Muscle of leg (tissue), 11 donors: ENCODE measurements around the gene EXOC7. TPM values are rescaled to one million over a fixed set of nuclear protein-coding genes. Genes with fewer than 3 reads are reported as not detected.

ENCODE experiments used
- DNase-seq: peaks from one replicate; pipeline ENCODE4 v3.0.0; 2013
- H3K27ac ChIP-seq: one replicate; pipeline ENCODE4 v1.5.1; 2013; ENCODE audit warnings: mild to moderate bottlenecking, low read length, control low read depth
- H3K27me3 ChIP-seq: one replicate; pipeline ENCODE4 v1.6.1; 2013; ENCODE audit warnings: low read length; ENCODE audit not compliant: control insufficient read depth, insufficient read depth
- H3K36me3 ChIP-seq: one replicate; pipeline ENCODE4 v1.6.1; 2013; ENCODE audit warnings: low read length; ENCODE audit not compliant: control insufficient read depth, insufficient read depth
- H3K4me1 ChIP-seq: one replicate; pipeline ENCODE4 v1.6.1; 2013; ENCODE audit warnings: low read length; ENCODE audit not compliant: control insufficient read depth, insufficient read depth
- H3K4me3 ChIP-seq: one replicate; pipeline ENCODE4 v1.5.1; 2013; ENCODE audit warnings: low read length, control low read depth
- H3K9me3 ChIP-seq: replicated peaks from 2 replicates; pipeline ENCODE4 v1.6.1; 2013; ENCODE audit warnings: low read depth, low read length; ENCODE audit not compliant: control insufficient read depth
- WGBS: methylation state at CpG from one replicate; pipeline ENCODE4 v1.1.5; 2013; ENCODE audit warnings: missing lambda C conversion rate; ENCODE audit not compliant: insufficient coverage; 5-methylcytosine and 5-hydroxymethylcytosine counted together
- polyA plus RNA-seq, 8 donors: library from polyadenylated mRNA; unstranded; fragments of 120-200 nt; gene quantifications; one replicate each; pipeline versions ENCODE4 v1.2.1 to v1.2.3, GENCODE V29; 2013; ENCODE audit warnings: inconsistent platforms in 1 of 8, low replicate concordance in 1 of 8; ENCODE audit not compliant: insufficient read length in 8 of 8, insufficient read depth in 1 of 8
- total RNA-seq: library from RNA; stranded (reverse); fragments of 120-200 nt; gene quantifications from one replicate; pipeline ENCODE4 v1.2.4, GENCODE V29; 2013

The EXOC7 gene
- total and polyA plus RNA-seq, 9 donors, result 62.3 to 87.7 (median 78.9) TPM

DNA sequence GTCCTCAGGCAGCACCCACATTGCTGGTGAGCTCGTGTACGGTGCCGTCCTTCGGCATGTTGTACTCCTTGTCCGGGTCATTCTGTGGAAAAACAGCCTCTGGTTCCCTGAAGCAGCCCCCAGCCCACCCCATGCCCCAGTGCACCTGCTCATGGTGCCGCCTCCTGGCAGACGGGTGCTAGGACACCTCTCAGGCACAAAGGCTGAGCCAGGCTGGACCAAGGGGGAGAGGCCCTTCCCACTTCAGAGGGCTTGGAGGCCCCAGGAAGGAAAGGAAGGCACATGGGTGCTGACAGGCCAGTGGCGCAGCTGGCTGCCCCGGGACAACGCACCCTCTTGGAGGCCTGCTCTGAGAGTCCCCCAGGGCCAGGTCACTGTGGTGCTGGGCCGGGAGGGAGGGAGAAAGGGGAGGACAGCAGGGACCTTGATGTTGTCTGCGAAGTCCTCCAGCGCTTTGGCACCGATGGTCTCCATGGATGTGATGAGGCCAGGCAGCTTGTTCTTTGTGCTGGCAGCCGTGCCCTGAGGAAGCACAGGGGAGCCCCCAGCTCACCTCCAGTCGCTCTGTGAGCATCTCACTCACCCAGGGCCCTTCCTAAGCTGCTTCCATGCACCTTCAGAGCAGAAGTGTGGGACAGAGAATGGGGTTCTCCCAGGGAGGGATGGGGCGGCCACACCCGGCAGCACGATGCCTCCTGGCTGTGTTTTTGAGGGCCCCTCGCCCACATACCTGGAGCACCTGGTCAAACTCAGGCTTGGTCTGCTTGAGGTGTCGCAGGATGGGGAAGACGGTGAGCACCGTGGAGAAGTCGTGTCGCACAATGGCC lies 15.3 kb downstream of the EXOC7 start:
- DNase-seq, result no peak
- H3K27me3 ChIP-seq, result no peaks in the 10 kb centered on the region
- no peak overlapping the region for H3K27ac ChIP-seq
- no peak overlapping the region for H3K4me3 ChIP-seq
- WGBS, result 92% methylated on average over 18 of the region's 25 CpGs
- H3K36me3 ChIP-seq, result peaks cover 96% of the 10 kb centered on the region
- no peaks in the 10 kb centered on the region for H3K4me1 ChIP-seq
- no peaks in the 10 kb centered on the region for H3K9me3 ChIP-seq

DNA sequence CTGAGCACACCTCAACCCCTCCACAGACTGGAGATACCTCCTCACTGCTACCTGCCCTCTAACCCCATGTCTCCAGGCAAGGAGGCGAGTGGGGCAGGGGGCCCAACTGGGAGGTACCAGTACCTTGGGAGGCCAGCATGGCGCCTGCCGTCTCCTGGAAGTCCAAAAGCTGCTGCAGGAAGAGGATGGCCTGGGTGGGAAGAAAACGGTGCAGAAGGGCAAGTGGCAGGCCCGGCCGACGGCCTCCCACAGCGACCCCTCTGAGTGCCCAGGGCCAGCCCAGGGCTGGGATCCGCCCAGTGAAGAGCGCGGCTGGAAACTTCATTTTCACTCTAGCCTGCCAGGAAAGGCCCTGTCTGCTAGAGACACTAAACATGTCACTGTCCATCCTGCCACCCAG lies 16.1 kb downstream of the EXOC7 start:
- Histone ChIP-seq H3K4me3 (no peak overlapping the region), H3K27me3 (no peaks in the 10 kb centered on the region), H3K4me1 (no peaks in the 10 kb centered on the region), H3K9me3 (no peaks in the 10 kb centered on the region), H3K27ac (no peak overlapping the region), H3K36me3 (peaks cover 96% of the 10 kb centered on the region)
- WGBS, result 85% methylated on average over 8 of the region's 11 CpGs
- DNase-seq, result no peak

DNA sequence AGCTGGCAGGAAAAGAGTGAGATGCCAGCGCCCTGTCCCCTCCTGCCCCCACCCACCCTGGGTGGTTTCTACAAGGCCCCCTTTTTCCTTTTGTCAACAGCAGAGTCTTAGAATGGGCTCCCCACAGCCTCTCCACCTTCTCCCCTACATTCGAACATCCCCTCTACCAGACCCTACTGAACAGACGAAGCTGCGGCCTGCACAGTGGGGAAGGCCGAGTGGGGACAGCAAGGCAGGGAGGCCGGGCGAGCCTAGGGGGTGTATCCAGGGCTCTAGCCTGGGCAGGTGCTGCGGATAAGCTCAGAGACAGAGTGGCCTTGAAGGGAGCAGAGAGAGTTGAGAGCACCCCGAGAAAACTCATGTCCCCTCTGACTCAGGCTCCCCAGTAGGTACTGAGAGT lies 17.2 kb downstream of the EXOC7 start:
- DNase-seq, result no peak
- no peaks in the 10 kb centered on the region for H3K27me3 ChIP-seq
- H3K27ac ChIP-seq, result no peak overlapping the region
- H3K9me3 ChIP-seq, result no peaks in the 10 kb centered on the region
- H3K36me3 ChIP-seq, result peaks cover 93% of the 10 kb centered on the region
- 98% methylated on average over 6 of the region's 9 CpGs for WGBS
- H3K4me3 ChIP-seq, result no peak overlapping the region
- no peaks in the 10 kb centered on the region for H3K4me1 ChIP-seq

DNA sequence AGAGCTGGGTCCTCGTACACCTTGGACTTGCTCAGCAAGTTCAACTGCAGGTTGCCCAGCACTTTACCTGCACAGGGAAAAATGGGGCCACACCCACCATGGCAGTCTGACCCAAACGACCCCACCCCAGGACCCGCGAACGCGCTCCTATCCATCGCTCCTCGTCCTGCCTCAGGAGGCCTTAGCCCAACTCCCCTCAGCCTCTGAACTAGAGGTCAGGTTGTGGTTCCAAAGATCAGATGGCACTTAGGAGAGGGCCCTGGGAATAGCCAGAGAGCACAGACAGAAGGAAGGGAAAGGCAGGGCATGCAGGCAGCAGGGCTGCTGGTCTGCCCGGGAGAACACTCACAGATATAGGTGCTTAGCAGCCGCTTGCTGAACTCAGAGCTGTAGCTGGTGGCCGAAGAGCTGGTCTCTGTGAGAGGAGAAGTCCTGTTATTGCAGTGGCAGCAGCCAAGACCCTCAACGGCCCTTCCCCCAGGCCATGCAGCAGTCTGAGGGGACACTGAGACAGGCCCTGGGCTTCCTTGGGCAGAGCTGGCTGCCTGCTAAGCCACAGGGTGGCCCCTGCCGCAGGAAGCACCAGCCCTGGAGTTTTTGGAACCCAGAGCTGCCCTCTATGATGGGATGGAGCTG lies 17.7 kb downstream of the EXOC7 start:
- WGBS, result 94% methylated on average over 12 of the region's 13 CpGs
- H3K27ac ChIP-seq, result no peak overlapping the region
- no peaks in the 10 kb centered on the region for H3K4me1 ChIP-seq
- H3K27me3 ChIP-seq, result no peaks in the 10 kb centered on the region
- H3K4me3 ChIP-seq, result no peak overlapping the region
- H3K9me3 ChIP-seq, result no peaks in the 10 kb centered on the region
- DNase-seq, result no peak
- H3K36me3 ChIP-seq, result peaks cover 87% of the 10 kb centered on the region

GRCh38 chr17:76085066-76085730 lies 18.4 kb downstream of the EXOC7 start:
- Histone ChIP-seq H3K4me3 (no peak overlapping the region), H3K27me3 (peaks cover 5% of the 10 kb centered on the region), H3K4me1 (peaks cover 6% of the 10 kb centered on the region), H3K9me3 (no peaks in the 10 kb centered on the region), H3K27ac (no peak overlapping the region), H3K36me3 (peaks cover 81% of the 10 kb centered on the region)
- no peak for DNase-seq
- WGBS, result 86% methylated on average over 10 of the region's 17 CpGs

DNA sequence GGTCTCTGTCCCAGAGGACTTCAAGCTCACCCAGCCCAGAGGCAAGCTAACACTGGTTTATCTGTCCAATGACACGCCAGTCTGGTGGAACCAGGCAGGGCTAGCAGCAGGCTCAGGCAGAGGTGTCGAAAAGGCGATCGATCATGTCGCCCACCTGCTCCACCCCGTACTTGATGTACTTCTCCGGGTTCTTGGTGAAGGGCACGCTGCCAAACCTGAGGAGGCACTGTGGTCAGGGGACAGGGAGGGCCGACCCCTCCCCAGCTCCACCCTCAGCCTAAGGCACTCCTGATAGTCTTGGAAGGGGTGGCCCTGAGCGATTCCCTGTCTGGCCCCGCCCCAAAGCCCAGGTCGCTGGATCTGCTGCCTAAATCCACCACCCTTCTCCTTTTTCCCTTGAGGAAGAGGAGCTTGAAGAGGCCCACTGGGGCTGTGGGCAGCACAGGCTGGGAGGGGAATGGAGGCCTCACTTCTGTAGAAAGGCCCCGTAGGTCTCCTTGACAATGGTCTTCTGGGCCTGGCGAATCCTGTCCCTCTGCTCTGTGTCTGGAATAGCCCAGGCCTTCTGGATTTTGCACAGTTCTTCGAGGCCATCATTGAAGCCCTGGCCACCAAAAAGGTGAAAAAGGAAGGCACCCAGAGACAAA lies 19.9 kb downstream of the EXOC7 start:
- peaks cover 21% of the 10 kb centered on the region for H3K27me3 ChIP-seq
- no peak overlapping the region for H3K27ac ChIP-seq
- H3K4me3 ChIP-seq, result no peak overlapping the region
- peaks cover 65% of the 10 kb centered on the region for H3K36me3 ChIP-seq
- 88% methylated on average over 8 of the region's 15 CpGs for WGBS
- H3K4me1 ChIP-seq, result peaks cover 20% of the 10 kb centered on the region
- H3K9me3 ChIP-seq, result no peaks in the 10 kb centered on the region
- no peak for DNase-seq

DNA sequence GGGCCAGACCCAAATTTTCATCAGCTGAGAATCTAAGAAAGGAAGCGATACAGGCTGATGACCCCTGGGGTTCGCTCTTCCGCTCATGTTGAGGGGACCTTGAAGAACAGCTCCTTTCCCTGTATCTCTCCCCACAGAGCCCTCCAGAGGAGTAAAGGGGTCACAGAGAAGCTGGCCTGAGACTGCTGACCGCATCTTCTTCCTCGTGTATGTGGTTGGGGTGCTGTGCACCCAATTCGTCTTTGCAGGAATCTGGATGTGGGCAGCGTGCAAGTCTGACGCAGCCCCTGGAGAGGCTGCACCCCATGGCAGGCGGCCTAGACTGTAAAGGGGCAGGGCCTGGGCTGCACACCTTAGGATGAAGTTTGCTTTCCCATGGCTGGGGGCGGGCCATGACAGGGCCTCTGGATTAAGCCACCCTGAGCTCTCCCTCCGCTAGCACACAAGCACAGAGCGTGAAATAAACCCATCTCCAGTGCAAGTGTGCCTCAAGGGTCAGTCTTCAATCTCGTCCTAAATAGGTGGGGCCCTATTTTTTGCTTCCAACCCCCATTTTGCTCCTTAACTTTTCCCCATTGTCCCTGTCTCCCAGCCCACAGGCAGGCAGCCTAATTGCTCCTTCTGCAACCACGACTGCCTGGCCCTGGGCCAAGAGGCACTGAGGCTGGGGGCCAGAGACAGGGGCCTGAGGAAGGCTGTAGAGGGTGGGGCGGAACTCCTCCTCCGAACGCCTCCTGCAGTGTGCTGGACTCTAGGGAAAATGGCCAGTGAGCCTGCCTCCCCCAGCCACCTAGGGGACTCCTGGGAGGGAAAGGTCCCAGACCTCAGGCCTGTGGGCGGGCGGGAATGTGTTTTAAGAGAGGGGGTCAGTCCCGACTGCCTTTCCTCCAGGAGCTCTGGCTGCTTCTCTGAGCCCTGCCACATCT lies 21.0 kb downstream of the EXOC7 start:
- no peak overlapping the region for H3K4me3 ChIP-seq
- H3K9me3 ChIP-seq, result no peaks in the 10 kb centered on the region
- H3K36me3 ChIP-seq, result peaks cover 55% of the 10 kb centered on the region
- DNase-seq, result no peak
- H3K4me1 ChIP-seq, result peaks cover 24% of the 10 kb centered on the region
- H3K27ac ChIP-seq, result no peak overlapping the region
- peaks cover 31% of the 10 kb centered on the region for H3K27me3 ChIP-seq
- 77% methylated on average over 12 of the region's 20 CpGs for WGBS

DNA sequence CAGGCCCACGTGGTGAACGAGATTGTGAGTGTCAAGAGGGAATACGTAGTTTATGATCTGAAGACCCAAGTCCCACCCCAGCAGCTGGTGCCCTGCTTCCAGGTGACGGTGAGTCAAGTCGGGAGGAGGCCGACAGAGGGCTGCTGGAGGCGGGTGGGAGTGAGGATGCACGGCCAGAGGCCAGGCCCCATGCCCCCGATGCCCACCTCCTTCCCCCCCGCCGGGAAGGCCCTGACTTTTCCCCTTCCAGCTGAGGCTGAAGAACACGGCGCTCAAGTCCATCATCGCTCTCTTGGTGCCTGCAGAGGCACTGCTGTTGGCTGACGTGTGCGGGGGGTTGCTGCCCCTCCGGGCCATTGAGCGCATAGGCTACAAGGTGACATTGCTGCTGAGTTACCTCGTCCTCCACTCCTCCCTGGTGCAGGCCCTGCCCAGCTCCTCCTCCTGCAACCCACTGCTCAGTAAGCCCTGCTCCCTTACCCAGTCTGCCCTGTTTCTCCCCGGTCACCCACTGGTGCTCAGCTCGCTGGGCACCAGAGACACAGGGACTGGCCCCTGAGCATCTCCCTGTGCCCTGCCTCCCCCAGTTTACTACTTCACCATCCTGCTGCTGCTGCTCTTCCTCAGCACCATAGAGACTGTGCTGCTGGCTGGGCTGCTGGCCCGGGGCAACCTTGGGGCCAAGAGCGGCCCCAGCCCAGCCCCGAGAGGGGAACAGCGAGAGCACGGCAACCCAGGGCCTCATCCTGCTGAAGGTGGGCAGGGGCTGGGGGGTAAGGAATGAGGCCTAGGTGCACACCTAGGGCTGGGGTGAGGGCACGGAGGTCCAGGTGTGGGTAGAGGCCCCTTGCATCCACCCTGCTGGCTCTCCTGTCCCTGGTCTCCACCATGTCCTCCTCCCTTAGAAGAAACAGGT lies 22.0 kb downstream of the EXOC7 start:
- Histone ChIP-seq H3K27me3 (peaks cover 42% of the 10 kb centered on the region), H3K4me1 (peaks cover 34% of the 10 kb centered on the region), H3K36me3 (peaks cover 44% of the 10 kb centered on the region), H3K9me3 (no peaks in the 10 kb centered on the region), H3K4me3 (no peak overlapping the region), H3K27ac (no peak overlapping the region)
- 65% methylated on average over 20 of the region's 27 CpGs for WGBS
- DNase-seq, result no peak
